Measurements from ENCODE around the gene ALDH1L1.
A peak's percentile ranks its signal among the peaks of the same experiment; 100 is the strongest.

ALDH1L1 gene

DNA sequence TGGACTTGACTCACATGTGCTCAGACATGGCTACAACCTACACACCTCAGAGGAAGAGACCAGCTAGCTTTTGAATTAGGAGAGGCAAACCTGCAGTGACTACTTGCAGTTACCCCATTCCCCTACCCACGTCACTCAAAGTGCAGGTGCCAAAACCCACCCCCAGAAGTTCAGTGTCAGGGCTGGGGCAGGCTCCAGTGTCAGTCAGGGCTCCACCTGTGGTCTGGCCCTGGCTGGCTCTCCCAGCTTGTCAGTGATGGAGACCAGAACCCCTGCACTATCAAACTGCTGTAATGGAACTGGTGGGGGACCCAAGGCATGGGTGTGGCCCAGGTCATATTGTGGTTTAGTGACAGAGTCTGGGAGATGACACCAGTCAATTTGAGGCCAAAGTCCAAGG lies 63.9 kb downstream of the ALDH1L1 start:
- TF ChIP-seq, protein P1, sequence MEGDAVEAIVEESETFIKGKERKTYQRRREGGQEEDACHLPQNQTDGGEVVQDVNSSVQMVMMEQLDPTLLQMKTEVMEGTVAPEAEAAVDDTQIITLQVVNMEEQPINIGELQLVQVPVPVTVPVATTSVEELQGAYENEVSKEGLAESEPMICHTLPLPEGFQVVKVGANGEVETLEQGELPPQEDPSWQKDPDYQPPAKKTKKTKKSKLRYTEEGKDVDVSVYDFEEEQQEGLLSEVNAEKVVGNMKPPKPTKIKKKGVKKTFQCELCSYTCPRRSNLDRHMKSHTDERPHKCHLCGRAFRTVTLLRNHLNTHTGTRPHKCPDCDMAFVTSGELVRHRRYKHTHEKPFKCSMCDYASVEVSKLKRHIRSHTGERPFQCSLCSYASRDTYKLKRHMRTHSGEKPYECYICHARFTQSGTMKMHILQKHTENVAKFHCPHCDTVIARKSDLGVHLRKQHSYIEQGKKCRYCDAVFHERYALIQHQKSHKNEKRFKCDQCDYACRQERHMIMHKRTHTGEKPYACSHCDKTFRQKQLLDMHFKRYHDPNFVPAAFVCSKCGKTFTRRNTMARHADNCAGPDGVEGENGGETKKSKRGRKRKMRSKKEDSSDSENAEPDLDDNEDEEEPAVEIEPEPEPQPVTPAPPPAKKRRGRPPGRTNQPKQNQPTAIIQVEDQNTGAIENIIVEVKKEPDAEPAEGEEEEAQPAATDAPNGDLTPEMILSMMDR (IDR thresholded peaks at IDR 0.05; ENCODE audit: low read depth, low read length, missing control alignments) = no peak
- DNase-seq = no peak
- H3K27me3 ChIP-seq (replicated peaks) = no peaks in the 10 kb centered on the region
- no peak overlapping the region for H3K27ac ChIP-seq
- no peak overlapping the region for H3K4me3 ChIP-seq (ENCODE audit: low read depth, low read length)
- in situ Hi-C loops (cut with HindIII; ENCODE audit: low pct_ligation_motif_present, low sequenced_read_pairs) = no loop called here
- no peaks in the 10 kb centered on the region for H3K36me3 ChIP-seq (replicated peaks)

DNA sequence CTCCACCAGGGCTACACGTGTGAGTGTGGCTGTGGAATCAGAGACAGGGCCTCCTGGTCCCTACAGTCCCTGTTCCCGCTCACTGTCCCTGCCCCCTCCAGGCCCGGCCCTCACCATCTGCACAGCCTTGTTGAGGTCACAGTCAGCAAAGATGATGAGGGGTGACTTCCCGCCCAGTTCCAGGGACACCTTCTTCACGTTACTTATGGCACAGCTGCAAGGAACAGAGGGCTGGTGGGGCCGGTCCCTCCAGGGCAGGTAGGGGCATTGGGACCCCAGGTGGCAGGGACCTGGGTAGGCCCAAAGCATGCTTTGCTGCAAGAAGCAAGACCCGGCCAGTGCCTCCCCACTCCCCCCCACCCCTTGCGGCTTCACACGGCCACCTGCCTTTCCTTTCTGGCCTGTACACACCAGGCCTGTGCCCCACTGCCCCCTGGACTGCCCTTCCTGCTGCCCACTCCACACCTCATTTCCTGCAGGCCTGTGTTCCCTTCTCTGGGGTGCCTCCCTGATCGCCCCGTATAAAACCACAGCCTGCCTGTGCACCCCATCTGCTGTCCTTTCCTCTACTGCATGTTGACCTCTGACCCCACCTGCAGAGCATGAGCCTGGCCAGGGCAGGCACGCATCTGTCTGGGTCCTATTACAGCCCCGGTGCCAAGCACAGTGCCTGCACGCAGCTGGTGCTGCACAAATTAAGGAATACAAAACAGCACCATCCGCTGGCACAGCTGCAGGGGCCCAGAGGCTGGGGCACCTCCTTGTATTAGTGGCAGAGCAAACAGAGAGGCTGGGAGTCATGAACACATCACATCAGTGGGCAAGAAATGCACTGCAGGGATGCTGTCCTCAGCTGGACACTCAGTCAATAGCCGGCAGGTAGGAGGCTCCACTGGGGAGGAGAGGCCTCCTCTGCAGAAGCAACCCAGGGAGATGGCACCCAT lies 65.7 kb downstream of the ALDH1L1 start:
- H3K27me3 ChIP-seq (replicated peaks) = no peaks in the 10 kb centered on the region
- no peaks in the 10 kb centered on the region for H3K36me3 ChIP-seq (replicated peaks)
- TF ChIP-seq, protein P1 (IDR thresholded peaks at IDR 0.05; ENCODE audit: low read depth, low read length, missing control alignments) = no peak
- H3K4me3 ChIP-seq (ENCODE audit: low read depth, low read length) = no peak overlapping the region
- H3K27ac ChIP-seq = no peak overlapping the region
- no peak for DNase-seq
- in situ Hi-C loops (cut with HindIII; ENCODE audit: low pct_ligation_motif_present, low sequenced_read_pairs) = no loop called here

- no peak for DNase-seq
- no peak overlapping the region for H3K27ac ChIP-seq
- in situ Hi-C loops (cut with HindIII; ENCODE audit: low pct_ligation_motif_present, low sequenced_read_pairs) = no loop called here
- H3K4me3 ChIP-seq (ENCODE audit: low read depth, low read length) = no peak overlapping the region
- no peaks in the 10 kb centered on the region for H3K36me3 ChIP-seq (replicated peaks)
- TF ChIP-seq, protein P1 (IDR thresholded peaks at IDR 0.05; ENCODE audit: low read depth, low read length, missing control alignments) = peak; percentile 58
- H3K27me3 ChIP-seq (replicated peaks) = no peaks in the 10 kb centered on the region
Observed at GRCh38 chr3:126113733-126114442, 66.5 kb downstream of the ALDH1L1 start.

DNA sequence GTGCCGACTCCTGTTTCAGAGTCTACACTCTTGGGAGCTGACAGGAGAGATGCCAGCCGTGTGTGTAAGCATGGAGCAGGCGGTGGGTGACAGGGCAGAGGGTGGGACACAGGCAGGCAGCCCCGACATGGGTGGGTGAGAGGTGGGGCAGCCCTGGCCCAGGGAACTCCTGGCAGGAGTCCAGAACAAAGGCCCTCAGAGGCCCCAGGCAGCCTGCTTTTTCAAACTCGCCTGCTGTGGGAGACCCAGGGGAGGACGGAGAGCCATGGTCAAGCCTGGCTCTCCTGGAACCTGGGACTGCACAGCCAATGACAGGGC lies 67.2 kb downstream of the ALDH1L1 start:
- Histone ChIP-seq H3K36me3 (replicated peaks) (no peaks in the 10 kb centered on the region), H3K27me3 (replicated peaks) (no peaks in the 10 kb centered on the region), H3K4me3 (ENCODE audit: low read depth, low read length) (no peak overlapping the region), H3K27ac (no peak overlapping the region)
- in situ Hi-C loops (cut with HindIII; ENCODE audit: low pct_ligation_motif_present, low sequenced_read_pairs) = no loop called here
- no peak for DNase-seq
- TF ChIP-seq, protein P1 (IDR thresholded peaks at IDR 0.05; ENCODE audit: low read depth, low read length, missing control alignments) = no peak

DNA sequence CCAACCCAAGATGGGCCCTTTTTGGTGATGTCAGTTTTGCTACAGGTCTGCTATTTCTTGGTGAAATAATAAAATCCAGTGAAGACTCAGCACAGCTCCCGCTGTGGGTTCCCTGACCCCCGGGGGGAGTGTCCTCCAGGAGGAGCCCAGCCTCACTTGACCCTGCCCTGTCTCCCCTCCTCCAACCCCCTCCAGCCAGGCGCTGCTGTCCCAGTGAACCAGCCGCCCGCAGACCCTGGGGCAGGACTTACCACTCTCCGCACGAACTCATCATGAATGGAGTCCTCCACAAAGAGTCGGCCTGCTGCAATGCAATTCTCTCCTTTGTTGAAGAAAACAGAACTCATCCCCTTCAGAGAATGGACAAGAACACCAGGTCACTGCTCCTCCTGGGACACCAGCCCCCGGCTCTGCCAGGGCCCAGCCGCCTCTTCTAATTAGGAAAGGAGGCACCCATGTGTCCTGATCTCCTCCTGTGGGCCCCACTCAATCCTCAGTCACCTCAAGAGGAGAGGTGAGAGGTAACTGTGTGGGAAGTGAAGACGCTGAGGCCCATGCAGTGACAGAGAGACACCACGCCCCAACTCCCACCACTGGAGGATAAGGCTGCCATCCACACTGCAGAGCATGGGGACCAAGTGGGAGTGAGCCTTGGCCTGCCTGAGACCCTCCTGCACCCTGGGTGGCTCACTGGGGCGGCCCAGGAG lies 67.7 kb downstream of the ALDH1L1 start:
- DNase-seq = no peak
- TF ChIP-seq, protein P1 (IDR thresholded peaks at IDR 0.05; ENCODE audit: low read depth, low read length, missing control alignments) = no peak
- in situ Hi-C loops (cut with HindIII; ENCODE audit: low pct_ligation_motif_present, low sequenced_read_pairs) = no loop called here
- Histone ChIP-seq H3K4me3 (ENCODE audit: low read depth, low read length) (no peak overlapping the region), H3K27ac (no peak overlapping the region), H3K36me3 (replicated peaks) (no peaks in the 10 kb centered on the region), H3K27me3 (replicated peaks) (no peaks in the 10 kb centered on the region)

Measured in brain microvascular endothelial cell (primary cell).